Activated CD4-positive, alpha-beta T cell treated with anti-CD3 and anti-CD28 coated beads, Interleukin-2, amount 50 U/mL, for 24 hours (primary cell): ENCODE data around the gene RRP1.

Experiments used
- DNase-seq, 2 donors: peaks; one replicate each; pipeline ENCODE4 v3.0.0-alpha.2; 2020; ENCODE audit warnings: low read depth in 1 of 2, low spot score in 1 of 2

RRP1 gene

GRCh38 chr21:43789276-43790009 lies at the start of gene RRP1:
Gene RRP1 (plus strand): TSS chr21:43789577. CDS start chr21:43789630, 53 bp downstream.
- DNase-seq, result peak; percentile 88 to 93

- no peak for DNase-seq
These were observed 49.5 kb upstream of the RRP1 start for GRCh38 chr21:43739621-43740435.

- DNase-seq, result no peak
These were observed 48.8 kb upstream of the RRP1 start for GRCh38 chr21:43740497-43741156.

- no peak for DNase-seq
These were observed 47.8 kb upstream of the RRP1 start for GRCh38 chr21:43741423-43742096.

- no peak for DNase-seq
These were observed 45.4 kb upstream of the RRP1 start for GRCh38 chr21:43743947-43744346.

- no peak for DNase-seq
These were observed 44.7 kb upstream of the RRP1 start for GRCh38 chr21:43744725-43745124.

GRCh38 chr21:43745772-43746517 lies 43.4 kb upstream of the RRP1 start:
- no peak for DNase-seq

- no peak for DNase-seq
These were observed 40.8 kb upstream of the RRP1 start for GRCh38 chr21:43748622-43749021.

- no peak for DNase-seq
These were observed 39.6 kb upstream of the RRP1 start for GRCh38 chr21:43749651-43750262.

GRCh38 chr21:43750339-43751033 lies 38.9 kb upstream of the RRP1 start:
- no peak for DNase-seq

- no peak for DNase-seq
These were observed 37.3 kb upstream of the RRP1 start for GRCh38 chr21:43751955-43752591.

GRCh38 chr21:43752758-43753438 lies 36.5 kb upstream of the RRP1 start:
- no peak for DNase-seq

- no peak for DNase-seq
These were observed 36.0 kb upstream of the RRP1 start for GRCh38 chr21:43753439-43753799.

- DNase-seq, result no peak
These were observed 34.2 kb upstream of the RRP1 start for GRCh38 chr21:43754948-43755781.

GRCh38 chr21:43755820-43756594 lies 33.4 kb upstream of the RRP1 start:
- no peak for DNase-seq

- no peak for DNase-seq
These were observed 31.8 kb upstream of the RRP1 start for GRCh38 chr21:43757601-43758000.

GRCh38 chr21:43758111-43758641 lies 31.2 kb upstream of the RRP1 start:
- DNase-seq, result no peak
